Measurements from ENCODE around the gene FILIP1L.

DNA sequence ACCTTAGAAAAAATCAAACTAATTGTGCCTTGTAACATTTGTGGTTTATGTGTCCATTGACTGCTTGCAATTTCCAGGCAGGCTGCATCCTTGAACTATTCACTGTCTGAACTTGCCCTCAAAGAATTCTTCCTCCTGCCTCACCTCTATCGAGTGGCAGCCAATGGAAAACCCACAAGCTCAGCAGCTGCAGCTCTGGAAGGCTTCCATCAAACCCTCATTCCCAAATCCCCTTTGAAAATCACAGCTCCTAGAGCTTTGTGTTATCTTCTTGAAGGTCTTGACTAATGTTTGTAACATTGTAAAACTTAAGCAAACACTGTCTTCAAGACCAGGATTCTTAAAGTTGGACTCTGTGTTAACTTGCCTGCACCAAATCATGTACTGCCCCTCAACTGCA, 81.1 kb downstream of the FILIP1L start:
- no peak for TF ChIP-seq CTCF (IDR thresholded peaks at IDR 0.05)
- TF ChIP-seq POLR2A (IDR thresholded peaks at IDR 0.05): no peak
